SK-N-SH (cell line): ENCODE data around the gene REC114.

ENCODE experiments used
- CTCF ChIP-seq: fragments of 200-600 bp; sonication (generic); IDR thresholded peaks from 2 replicates; pipeline ENCODE4 v1.6.1; 2017; ENCODE audit warnings: antibody characterized with exemption, mild to moderate bottlenecking, moderate library complexity
- FOXJ3 ChIP-seq: sonication (generic); formaldehyde crosslinking; IDR thresholded peaks from 2 replicates; pipeline ENCODE4 v1.5.1; 2020; ENCODE audit warnings: mild to moderate bottlenecking, missing genetic modification reagents
- IRF3 ChIP-seq: fragments of 150-350 bp; IDR thresholded peaks from 2 replicates; pipeline ENCODE4 v1.6.1; 2016; ENCODE audit warnings: mild to moderate bottlenecking, low read depth, low read length
- MXI1 ChIP-seq: IDR thresholded peaks from 2 replicates; pipeline ENCODE4 v1.6.1; 2012; ENCODE audit warnings: mild to moderate bottlenecking, low read depth, low read length, improper control_type of control experiment
- PBX3 ChIP-seq: IDR thresholded peaks from 2 replicates; pipeline ENCODE4; 2012
- POLR2AphosphoS5 ChIP-seq: IDR thresholded peaks from 2 replicates; pipeline ENCODE4 v1.6.1; 2012; ENCODE audit warnings: low read depth, low read length
- RAD21 ChIP-seq: IDR thresholded peaks from 2 replicates; pipeline ENCODE4 v1.6.1; 2012; ENCODE audit warnings: mild to moderate bottlenecking, low read length
- REST ChIP-seq: IDR thresholded peaks from 2 replicates; pipeline ENCODE4 v1.6.1; 2012; ENCODE audit warnings: mild to moderate bottlenecking, low read depth, low read length, moderate library complexity
- TAF1 ChIP-seq: IDR thresholded peaks from 2 replicates; pipeline ENCODE4 v1.6.1; 2012; ENCODE audit warnings: low read depth, mild to moderate bottlenecking, low read length, moderate library complexity, borderline replicate concordance
- TEAD4 ChIP-seq: IDR thresholded peaks from 2 replicates; pipeline ENCODE4 v1.4.0; 2012; ENCODE audit warnings: mild to moderate bottlenecking, borderline replicate concordance; ENCODE audit not compliant: insufficient read depth
- YY1 ChIP-seq: IDR thresholded peaks from 2 replicates; pipeline ENCODE4 v1.4.0; 2012; ENCODE audit warnings: low read depth, mild to moderate bottlenecking
- ZBTB33 ChIP-seq: IDR thresholded peaks from 2 replicates; pipeline ENCODE4 v1.4.0; 2012; ENCODE audit warnings: low read depth, borderline replicate concordance

- TF ChIP-seq MXI1 (no peak), FOXJ3 (CRISPR knock-in tag) (no peak), RAD21 (no peak), TAF1 (no peak), POLR2AphosphoS5 (no peak), CTCF (no peak), IRF3 (no peak), ZBTB33 (no peak), YY1 (no peak), PBX3 (no peak), TEAD4 (no peak), REST (no peak)
Observed at GRCh38 chr15:73550190-73550589, 107.2 kb downstream of the REC114 start.
